HG02571 (cell line): ENCODE results near the gene TMEM176B.

Experiments used
- ATAC-seq: cut with Tn5 transposase; IDR thresholded peaks from one replicate; pipeline ENCODE4 v1.9.1; 2021; ENCODE audit warnings: mild to moderate bottlenecking, moderate library complexity; ENCODE audit not compliant: unreplicated experiment

TMEM176B gene

GRCh38 chr7:150799741-150800580, at the start of gene TMEM176B:
Gene TMEM176B, minus strand, starts transcription at chr7:150800364. Its CDS starts 3,795 bp downstream, at chr7:150796569.
- ATAC-seq, result no peak

DNA sequence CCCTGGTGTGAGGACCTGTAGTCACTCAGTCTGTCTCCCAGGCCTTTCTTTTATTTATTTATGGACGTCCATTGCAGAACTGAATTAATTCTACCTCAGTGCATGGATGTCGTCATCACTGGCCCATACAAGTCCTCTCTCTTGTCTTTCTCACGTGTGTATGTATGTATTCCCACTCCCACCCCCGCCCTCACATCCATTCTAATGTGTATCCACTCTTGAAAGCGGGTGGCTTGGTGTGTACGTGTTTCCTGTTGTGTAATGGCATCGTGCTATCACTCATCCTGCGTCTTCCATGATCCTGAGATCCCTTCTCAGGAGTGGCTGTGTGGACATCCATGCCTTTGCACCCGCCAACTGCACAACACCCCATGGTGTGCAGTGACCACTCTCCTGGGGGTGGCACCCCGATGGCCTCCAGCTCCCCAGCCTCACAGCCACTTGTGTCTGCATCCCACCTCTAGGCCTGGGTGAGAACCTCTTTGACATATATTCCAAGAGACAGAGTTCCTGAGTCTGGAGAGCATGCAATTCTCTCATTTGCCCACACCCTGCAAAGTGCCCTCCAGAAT, 49.1 kb upstream of the TMEM176B start:
- no peak for ATAC-seq

- no peak for ATAC-seq
Observed at GRCh38 chr7:150848561-150849115, 48.5 kb upstream of the TMEM176B start.

GRCh38 chr7:150848111-150848510, 47.9 kb upstream of the TMEM176B start:
- no peak for ATAC-seq

DNA sequence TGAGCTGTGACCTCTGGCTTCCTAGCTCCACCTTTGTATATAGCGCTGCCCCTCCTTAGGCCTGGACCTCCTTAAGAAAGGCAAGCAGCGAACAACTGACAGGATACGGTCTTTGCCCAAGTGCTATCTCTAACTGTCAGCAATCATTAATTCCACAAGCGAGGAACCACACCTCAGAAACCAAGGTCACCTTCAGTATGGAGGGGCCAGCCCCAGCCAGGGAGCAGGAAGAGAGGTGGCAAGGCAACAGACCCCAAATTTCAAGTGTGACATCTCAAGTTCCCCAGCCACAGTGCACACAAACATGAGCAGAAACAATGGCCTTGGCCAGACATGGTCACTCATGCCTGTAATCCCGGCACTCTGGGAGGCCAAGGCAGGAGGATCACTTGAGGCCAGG, 47.4 kb upstream of the TMEM176B start:
- ATAC-seq, result no peak

- ATAC-seq, result no peak
Observed at GRCh38 chr7:150846291-150847115, 46.3 kb upstream of the TMEM176B start.

- no peak for ATAC-seq
Observed at GRCh38 chr7:150845421-150845861, 45.3 kb upstream of the TMEM176B start.

- no peak for ATAC-seq
Observed at GRCh38 chr7:150842716-150843115, 42.6 kb upstream of the TMEM176B start.

- ATAC-seq, result no peak
Observed at GRCh38 chr7:150842018-150842417, 41.9 kb upstream of the TMEM176B start.

- no peak for ATAC-seq
Observed at GRCh38 chr7:150838965-150839650, 38.9 kb upstream of the TMEM176B start.

- no peak for ATAC-seq
Observed at GRCh38 chr7:150835702-150836280, 35.6 kb upstream of the TMEM176B start.

GRCh38 chr7:150835019-150835418, 34.9 kb upstream of the TMEM176B start:
- no peak for ATAC-seq

DNA sequence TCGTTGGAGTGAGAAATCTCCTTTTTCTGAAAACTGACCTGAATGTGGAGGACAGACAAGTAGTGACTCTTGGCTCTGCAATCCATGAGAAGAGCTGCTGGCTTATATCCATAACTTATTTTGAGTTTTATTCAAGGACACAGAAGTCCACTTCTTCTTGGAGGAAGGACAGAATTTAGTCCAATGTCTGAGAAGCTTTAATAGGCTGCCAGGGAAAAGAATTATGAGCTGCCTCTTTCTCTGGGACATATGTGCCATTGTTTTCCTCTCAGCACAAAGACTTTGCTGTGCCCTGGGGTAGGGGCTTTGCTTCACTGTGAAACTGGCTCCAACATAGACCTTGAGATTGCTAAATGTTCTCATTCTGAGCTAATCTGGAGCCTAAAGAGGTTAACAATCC, 31.7 kb upstream of the TMEM176B start:
- ATAC-seq, result no peak

GRCh38 chr7:150830937-150831336, 30.8 kb upstream of the TMEM176B start:
- ATAC-seq, result no peak

DNA sequence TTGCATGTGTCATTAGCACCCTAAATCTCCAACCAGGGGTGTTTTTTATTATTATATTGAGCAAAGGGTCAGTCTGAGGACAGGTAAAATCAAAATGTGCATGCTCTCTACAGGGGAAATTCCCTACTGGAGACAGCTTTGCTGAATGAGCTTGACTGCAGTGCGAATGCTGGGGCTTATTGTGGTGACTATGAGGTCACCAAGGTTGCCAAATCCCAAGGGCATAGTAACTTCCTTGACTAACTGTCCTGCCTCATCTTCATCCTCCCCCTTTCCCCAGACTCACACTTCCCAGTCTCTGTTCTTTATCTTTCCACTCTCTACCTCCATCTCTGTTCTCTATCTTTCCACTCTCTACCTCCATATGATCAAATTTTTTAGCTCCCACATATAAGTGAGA, 29.3 kb upstream of the TMEM176B start:
- no peak for ATAC-seq

- no peak for ATAC-seq
Observed at GRCh38 chr7:150828384-150828783, 28.2 kb upstream of the TMEM176B start.

GRCh38 chr7:150826061-150826849, 26.1 kb upstream of the TMEM176B start:
- no peak for ATAC-seq

DNA sequence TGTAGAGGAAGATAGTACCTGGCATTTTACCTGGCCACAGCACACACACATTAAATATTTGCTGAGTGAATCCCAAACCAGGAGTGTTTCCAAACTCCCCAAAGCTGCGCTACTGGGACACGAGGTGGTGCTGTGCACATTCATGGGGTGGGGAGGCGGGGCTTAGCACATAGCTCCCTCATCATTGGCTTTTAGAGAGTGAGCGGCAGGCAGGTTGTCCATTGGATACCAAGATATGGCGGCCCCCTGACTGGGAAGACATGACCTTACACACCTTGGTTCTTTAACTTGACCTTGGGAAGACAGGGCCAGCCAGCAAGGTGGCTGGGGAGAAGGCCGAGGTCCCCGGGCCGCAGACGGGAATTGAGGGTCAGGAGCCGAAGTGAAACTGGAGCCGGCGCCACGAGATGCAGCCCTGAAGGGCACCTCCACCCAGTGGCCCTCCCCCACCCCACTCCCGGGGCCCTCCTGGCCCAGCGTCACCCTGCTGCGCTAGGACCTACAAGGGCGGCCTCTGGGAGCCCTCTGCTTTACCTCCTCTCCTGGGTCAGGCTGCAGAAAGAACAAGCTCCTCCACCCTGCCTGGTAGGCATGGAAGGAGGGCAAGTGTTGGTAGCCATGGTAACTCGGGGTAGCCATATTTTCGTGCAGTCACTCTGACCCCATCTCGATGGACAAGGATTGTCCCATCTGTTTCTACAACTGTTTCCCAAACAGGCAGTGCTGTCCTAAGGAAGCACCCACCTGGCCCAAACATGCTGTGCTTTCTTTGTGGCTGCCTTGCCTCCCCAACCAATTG, 24.4 kb upstream of the TMEM176B start:
- no peak for ATAC-seq
